NCI-H446 treated with DMSO at 0.1 percent for 48 hours (cell line): Measurements from ENCODE around the gene ATXN1.
"Not testable (repeated sequence)": the region's sequence is repeated elsewhere in the genome, so short reads cannot be mapped to it uniquely, and the experiment has no call there.

Experiments used
- DNase-seq: peaks from one replicate; lab custom pipeline; 2025; lab: John Stamatoyannopoulos, UW

The ATXN1 gene

GRCh38 chr6:16274483-16274882, 486.8 kb downstream of the ATXN1 start:
- DNase-seq = no peak

GRCh38 chr6:16273256-16273655, 488.0 kb downstream of the ATXN1 start:
- DNase-seq = peak; percentile 68

- no peak for DNase-seq
Observed at GRCh38 chr6:16272201-16272600, 489.1 kb downstream of the ATXN1 start.

DNA sequence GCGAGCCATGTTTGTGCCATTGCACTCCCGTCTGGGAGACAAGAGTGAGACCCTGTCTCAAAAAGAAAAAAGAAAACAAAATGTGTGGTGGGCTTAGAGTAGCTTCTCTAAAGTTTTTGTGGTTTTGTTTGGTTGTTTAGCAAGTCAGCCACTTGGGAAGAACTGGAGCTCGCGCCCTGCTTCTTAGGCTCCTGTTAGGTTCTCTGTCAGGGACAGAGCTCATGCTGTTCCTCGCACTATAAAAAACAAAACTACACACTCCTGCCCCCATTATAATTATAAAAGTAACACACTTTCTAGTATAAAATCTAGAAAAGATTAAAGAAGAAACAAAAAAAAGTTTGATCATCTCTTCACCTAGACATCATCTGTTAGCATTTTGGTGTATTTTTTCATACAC, 489.8 kb downstream of the ATXN1 start:
- DNase-seq = no peak

DNA sequence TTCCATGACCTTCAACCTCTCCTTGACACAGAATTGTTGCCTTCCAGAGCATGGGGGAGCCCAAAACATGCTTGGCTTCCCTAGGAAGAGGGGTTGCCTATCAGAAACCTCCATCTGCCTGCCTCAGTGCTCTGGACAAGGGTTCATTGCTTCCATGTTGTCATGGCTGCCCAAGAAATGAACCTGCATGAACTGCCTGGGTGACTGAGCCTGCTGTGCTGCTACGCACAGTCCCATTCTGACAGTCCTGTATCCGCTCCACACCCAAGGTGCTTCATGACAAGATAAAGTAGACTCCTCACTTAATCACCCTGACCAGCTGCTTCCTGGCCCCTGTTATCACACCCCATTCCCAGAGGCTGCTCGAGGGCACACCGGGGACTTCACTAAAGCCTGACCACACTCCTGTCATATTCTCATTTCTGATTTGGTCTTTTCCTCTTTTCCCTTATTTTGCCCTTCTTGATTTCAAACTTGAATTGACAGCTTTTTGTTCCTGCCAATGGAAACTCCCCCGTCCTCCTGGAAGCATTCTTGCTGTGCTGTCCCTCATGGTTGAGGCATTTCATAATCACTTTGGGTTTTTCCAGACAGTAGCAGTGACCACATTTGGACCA, 491.0 kb downstream of the ATXN1 start:
- no peak for DNase-seq

GRCh38 chr6:16269442-16270070, 491.7 kb downstream of the ATXN1 start:
- DNase-seq = not testable (repeated sequence)

GRCh38 chr6:16267428-16268263, 493.6 kb downstream of the ATXN1 start:
- DNase-seq = no peak

- no peak for DNase-seq
Observed at GRCh38 chr6:16265351-16266341, 495.6 kb downstream of the ATXN1 start.

DNA sequence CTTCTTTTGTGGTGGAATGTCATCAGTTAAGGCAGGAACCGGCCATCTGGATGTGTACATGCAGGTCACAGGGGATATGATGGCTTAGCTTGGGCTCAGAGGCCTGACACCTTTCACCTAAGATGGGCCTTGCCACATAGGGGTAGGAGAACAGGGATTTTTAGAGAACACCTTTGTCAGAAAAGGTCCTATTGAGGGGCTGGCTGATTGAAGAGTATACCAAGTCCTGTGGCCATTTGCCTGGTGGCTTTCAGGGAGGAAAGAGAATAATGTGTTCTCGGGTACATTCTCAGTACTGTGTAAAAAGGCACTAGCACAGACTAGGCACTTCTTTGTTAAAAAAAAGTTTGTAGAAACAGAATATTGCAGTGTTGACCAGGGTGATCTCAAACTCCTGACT, 496.5 kb downstream of the ATXN1 start:
- DNase-seq = no peak

GRCh38 chr6:16263464-16264099, 497.7 kb downstream of the ATXN1 start:
- DNase-seq = not testable (repeated sequence)

- not testable (repeated sequence) for DNase-seq
Observed at GRCh38 chr6:16262773-16263172, 498.5 kb downstream of the ATXN1 start.

DNA sequence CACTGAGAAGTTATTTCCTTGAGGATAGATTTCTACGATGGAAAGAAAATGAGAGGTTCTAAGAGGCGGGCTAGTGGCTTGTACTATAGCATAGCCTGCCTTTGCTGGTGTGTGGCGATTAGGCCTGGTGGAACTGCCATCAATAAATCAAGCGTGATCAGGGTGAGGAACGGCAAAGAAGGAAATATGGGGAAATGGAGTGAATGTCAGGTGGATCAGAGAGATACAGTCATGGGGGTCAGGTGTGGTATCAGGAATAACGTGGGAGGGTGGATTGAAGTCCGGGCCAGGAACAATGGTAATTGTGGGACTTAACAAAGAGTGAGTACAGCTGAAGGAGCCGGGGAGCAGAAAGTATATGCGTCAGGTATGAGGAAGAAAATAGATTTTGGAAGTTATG, 500.7 kb downstream of the ATXN1 start:
- DNase-seq = not testable (repeated sequence)

DNA sequence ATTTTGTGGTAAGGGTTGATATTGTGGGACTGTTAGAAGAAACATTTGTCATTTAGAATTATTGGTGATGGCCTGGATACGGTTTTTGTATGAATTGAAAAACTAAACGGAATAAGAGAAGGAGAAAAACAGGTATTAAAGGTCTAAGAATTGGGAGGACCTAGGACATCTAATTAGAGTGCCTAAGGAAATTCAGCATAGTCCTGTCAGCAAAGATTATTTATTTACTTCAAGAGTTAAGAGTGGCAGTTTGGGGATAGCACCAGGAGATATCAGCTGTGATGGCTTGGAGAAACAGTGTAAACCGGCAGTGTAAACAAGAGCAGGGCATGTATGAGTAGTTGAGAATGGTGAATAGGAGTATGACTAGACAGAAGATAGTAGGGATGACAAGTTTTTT, 501.7 kb downstream of the ATXN1 start:
- DNase-seq = not testable (repeated sequence)

DNA sequence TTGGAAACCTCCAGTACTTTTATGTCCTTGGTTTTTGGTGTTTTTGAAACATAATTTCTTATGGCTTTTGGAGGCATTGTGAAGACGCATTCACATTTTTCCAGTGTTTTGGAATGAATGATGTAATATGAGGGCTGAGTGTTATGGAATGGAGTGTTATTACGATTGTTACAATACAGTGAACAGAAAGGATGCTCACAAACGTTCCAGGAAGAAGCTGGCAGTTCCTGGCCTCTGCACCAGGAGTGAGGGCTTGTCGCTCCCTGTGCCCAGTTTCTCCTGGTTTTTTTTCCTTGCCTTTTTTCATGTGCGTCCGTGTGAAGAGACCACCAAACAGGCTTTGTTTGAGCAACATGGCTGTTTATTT, 502.6 kb downstream of the ATXN1 start:
- DNase-seq = no peak

GRCh38 chr6:16257999-16258708, 503.1 kb downstream of the ATXN1 start:
- no peak for DNase-seq

DNA sequence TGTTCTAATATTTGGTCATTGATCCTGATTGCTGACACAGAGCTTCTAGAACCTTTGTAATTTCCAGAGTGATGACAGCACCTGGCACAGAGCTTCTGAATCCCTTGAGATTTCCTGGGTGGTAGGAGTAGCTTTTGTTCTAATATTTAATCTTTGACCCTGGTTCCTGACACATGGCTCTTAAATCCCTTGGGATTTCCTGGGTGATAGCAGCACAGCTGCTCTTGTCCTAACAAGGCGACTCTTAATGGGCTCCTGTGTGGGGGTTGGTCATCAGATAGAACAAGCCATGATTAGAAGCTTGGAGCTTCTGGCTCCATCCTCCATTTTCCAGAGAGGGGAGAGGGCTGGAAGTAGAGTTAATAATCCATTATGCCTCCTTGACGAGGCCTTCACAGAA, 504.5 kb downstream of the ATXN1 start:
- no peak for DNase-seq

GRCh38 chr6:16254535-16254934, 506.7 kb downstream of the ATXN1 start:
- no peak for DNase-seq

GRCh38 chr6:16253399-16254144, 507.7 kb downstream of the ATXN1 start:
- DNase-seq = no peak

DNA sequence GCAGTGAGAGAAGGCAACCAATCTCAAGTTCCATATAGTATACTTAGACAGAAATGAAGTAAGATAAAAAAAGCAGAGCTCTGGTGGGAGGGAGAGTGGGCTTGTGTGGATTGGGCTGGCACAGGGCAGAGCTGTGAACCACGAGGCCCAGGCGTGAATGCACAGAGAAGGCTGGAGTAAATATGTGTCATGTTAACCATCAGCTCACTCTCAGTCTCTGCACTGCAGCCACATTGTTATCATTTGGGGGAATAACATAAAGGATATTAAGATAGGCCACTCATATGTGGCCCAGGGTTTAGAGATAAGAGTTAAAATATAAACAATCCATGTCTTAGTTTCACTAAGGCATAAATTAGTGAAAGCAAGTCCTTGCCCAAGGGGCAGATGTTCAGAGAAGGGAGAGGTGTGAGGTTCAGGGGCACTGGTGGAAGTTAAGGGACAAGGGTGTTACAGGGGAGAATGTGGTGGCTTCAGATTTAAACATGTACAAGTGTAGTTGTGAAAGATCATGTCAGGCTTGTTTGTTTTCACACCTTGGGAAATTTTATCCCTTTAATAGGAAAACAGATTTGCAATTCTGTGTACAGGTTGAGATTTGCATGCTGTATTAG, 508.5 kb downstream of the ATXN1 start:
- no peak for DNase-seq

- no peak for DNase-seq
Observed at GRCh38 chr6:16251706-16252105, 509.6 kb downstream of the ATXN1 start.
